Subcutaneous adipose tissue (tissue), 4 donors: ENCODE measurements around the gene ACTN1. TPM values are rescaled to one million over a fixed set of nuclear protein-coding genes. Genes with fewer than 3 reads are reported as not detected.

Experiments
- CTCF ChIP-seq: fragments of 450-650 bp; IDR thresholded peaks from one replicate; pipeline ENCODE4 v1.5.1; 2016; ENCODE audit warnings: low read depth, mild to moderate bottlenecking, control low read depth, antibody characterized with exemption, moderate library complexity
- total RNA-seq, 4 donors: library from RNA; depleted of rRNA; stranded (reverse); fragments of >200 nt; gene quantifications; one replicate each; pipeline ENCODE4 v1.1.0, GENCODE V29; 2016

ACTN1 gene
- total RNA-seq, 4 donors from 2014 or later, result 81.5 to 142 (median 105) TPM

GRCh38 chr14:68978172-68978911 lies 760 bp downstream of the ACTN1 start:
- TF ChIP-seq CTCF, result no peak

DNA sequence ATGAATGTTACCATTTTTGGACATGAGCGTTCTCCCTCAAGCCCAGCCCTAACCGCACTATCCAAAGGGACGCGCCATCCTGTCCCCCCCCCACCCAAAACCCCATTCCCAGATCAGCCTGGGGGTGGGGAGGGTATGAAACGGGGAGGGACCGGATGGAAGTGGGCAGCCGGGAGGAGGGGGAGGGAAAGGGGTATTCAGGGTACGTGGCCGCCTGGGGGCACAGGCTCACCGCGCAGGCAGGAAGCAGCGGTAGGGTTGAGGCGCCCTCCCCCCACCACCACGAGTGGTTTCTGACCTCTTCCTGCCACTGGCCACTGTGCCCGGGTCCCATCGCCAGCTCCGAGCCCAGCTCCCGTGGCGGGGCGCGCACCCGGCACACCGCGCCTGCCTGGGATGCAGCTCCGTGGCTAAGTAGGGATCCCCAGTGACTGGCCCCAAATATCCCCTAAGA lies 1.4 kb downstream of the ACTN1 start:
- no peak for TF ChIP-seq CTCF

GRCh38 chr14:68977180-68977717 lies 1.9 kb downstream of the ACTN1 start:
- no peak for TF ChIP-seq CTCF

GRCh38 chr14:68976160-68977067 lies 2.7 kb downstream of the ACTN1 start:
- TF ChIP-seq CTCF, result no peak

DNA sequence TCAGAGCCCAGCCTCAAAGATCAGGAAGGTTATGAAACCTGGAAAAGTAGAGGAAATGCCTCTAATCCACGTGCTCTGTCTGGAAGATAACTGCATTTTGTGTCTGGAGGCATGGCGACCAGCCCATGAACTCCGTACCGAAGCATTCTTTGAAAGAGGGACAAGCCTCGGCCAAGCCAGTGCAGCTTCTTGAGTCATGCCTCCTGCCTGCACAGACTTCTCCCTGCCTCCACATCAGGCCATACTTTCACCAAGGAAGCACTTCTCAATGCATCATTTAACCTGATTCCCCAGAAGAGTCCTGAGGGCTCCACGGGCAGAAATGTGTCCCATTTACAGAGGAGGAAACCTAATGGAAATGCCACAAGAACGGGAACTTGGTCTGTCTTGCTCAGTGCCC lies 3.4 kb downstream of the ACTN1 start:
- no peak for TF ChIP-seq CTCF

GRCh38 chr14:68974759-68975347 lies 4.2 kb downstream of the ACTN1 start:
- no peak for TF ChIP-seq CTCF

DNA sequence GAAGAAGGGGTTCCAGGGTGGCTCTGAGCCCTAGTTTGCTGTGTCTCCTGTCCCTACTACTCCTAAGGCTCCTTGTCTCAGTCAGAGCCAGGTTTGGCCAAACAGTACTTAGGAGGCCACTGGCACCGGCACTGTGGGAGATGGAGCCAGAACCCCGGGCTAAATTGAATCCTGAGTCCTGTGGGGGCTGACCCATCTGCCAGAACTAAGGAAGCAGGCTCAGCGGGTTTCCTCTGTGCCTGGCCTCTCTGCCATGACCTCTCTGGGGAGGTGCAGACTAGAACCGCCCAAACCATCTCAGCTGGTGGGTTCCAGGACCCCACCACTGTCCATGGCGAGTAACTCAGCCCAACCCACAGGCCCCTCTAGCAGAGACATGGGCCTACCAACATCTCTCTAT lies 5.5 kb downstream of the ACTN1 start:
- no peak for TF ChIP-seq CTCF
